Stimulated activated CD4-positive, alpha-beta T cell treated with anti-CD3 and anti-CD28 coated beads, TNF-alpha, amount 100 ng/mL, for 4 hours (primary cell): ENCODE results near the gene CLN5.

Experiments
- DNase-seq, 3 experiments: peaks; one replicate each; pipeline ENCODE4 v3.0.0-alpha.2; 2020; ENCODE audit warnings: low read depth in 3 of 3

Gene CLN5

GRCh38 chr13:77016888-77017623 is 25.2 kb downstream of the CLN5 start:
- no peak for DNase-seq

GRCh38 chr13:77019756-77020155 is 27.9 kb downstream of the CLN5 start:
- no peak for DNase-seq

GRCh38 chr13:77022341-77022740 is 30.5 kb downstream of the CLN5 start:
- DNase-seq: no peak

DNA sequence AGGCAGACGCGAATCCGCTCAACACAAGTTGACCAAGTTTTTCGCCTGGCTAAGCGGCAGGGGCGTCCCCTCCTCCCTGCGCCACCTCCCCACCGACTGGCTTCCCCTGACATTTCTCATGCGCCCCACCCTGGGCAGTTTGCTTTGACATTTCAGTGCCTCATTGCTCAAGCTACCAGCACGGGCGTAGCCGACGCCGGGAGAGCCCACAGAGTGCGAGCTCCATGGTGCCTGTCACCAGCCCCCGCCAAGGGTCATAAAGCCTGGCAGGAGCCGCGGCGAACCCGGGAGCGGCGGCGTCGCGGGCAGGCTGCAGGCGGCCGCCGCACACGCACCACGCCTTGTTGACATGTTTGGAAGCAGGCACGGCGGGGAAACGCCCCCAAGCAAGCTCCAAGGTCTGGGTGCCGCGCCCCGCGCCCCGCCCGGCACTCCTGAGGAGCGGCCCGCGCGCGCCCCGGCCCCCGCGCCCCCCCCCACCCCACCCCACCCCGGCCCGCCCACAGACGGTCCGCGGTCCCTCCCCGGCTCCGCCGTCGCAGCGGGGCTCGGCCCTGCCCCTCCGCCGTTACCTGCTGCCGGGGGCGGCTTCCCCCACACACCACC is 34.5 kb downstream of the CLN5 start:
- peak; percentile 54 to 59 (median 54) for DNase-seq

DNA sequence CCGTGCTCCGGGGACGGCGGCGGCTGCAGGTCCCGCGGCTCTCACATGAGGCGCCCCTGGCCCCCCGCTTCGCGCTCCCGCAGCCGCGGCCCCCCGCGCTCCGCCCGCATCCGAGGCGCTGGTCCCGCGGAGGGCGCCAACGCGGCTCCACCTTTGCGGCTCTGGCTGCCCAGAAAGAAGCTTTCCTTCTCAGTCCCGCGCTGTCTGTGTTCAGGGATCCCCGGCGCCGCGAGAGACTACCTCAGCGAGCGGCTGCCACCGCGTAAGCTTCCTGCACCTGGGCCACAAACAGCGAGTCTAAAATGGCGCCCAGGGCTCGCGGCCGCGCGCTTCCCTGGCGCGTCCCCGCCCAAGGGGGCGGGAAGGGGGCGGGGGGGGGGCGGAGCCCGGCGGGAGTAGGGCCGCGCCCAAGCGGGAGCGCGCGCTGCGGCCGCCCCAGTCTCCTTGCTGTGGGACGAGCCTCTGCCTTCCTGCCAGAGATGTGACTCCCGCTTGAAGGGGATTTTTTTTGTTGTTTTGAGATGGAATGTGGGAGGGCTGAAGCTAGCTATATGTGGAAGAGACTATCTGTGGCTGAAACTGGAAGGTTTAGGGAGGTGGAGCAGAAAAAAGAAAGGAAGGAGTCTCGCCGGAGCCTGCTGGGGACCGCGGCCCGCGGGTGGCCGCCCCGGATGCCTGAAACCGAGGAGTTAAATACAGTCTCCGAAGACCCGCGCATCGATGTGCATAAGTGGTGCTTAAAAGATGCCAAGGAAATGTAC is 35.2 kb downstream of the CLN5 start, which contains the start of gene FBXL3:
FBXL3 (minus strand) TSS at position 299 of the 761 bp plus-strand sequence. CDS start 5,299 bp downstream, outside the sequence.
- peak; percentile 63 to 76 (median 67) for DNase-seq

DNA sequence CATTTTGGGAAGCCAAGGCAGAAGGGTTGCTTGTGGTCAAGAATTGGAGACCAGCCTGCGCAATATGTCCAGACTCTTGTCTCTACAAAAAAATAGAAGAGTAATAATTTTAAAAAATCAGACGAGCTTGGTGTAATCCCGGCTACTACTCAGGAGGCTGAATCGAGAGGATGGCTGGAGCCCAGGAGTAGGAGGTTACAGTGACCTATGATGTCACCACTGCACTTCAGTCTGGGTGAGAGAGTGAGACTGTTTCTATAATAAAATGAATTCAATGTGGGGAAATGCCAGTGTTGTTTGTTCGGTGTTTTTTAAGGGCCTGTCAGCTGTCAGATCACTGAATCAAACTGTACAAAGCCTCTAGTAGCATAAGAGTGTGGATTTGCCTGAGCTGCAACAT is 36.3 kb downstream of the CLN5 start:
- DNase-seq: no peak

- no peak for DNase-seq
These were observed 37.6 kb downstream of the CLN5 start for GRCh38 chr13:77029436-77029835.

DNA sequence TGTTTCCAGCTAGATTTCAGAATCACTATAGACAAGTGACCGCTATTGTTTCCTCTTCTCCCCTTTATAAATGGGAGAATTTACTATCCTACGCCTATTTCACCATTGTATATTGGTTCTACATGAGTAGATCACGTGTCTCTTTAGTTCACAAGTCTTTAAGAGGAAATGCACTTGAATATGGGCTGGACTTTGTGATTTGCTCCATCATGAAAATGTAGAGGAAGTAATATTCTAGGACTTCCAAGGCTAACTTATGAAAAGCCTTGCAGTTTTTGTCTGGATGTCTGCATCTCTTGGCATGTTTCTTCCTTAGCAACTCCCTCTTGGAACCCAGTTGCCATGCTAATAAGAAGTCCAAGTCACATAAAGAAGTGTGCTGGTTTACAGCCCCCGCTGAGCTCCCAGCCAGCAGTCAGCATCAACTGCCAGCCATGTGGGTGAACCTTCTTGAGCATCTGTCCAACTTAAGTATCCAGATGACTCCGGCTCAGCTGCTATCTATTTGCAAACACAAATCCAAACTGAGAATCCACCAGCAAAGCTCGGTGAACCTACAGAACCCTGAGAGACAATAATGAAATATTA is 39.9 kb downstream of the CLN5 start:
- DNase-seq: no peak

DNA sequence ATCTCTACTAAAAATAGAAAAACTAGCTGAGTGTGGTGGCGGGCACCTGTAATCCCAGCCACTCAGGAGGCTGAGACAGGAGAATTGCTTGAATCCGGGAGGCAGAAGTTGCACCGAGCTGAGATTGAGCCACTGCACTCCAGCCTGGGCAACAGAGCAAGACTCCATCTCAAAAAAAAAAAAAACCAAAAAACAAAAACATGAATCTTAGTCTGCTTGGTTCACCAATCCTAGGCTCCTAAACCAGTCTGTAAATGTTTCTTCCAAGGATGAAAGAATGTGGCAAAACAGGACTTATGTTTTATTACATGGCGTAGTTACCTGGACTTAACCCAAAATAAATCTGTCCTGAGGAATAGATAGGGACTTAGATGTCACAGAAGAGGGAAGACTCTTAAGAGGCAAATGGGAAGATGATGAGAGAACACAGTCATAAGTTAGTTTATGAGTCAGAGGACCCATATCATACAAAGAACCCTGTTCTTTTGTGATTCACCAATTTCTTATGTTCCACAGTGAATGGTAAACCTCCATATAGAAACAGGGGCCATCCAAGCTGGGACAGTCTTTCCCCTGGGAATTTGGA is 41.9 kb downstream of the CLN5 start:
- DNase-seq: no peak

- DNase-seq: no peak
These were observed 43.0 kb downstream of the CLN5 start for GRCh38 chr13:77034881-77035280.

DNA sequence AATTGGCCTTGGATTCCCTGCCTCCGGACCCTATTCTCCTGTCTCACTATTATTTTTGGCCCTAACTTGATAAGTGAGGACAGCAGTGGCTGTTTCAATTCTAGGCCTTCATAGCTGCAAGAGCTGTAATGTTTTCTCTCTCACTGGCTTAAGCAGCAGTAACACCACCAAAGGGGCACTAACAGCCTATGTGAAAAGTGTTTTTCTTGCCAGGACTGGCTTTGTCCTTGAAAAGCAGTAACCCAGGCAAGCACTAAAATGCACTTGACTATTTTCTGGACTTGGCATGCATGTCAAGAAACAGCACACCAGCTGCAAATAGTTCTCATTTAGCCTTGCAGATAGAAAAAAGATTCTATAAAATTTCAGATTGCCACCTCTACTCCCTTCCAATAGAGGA is 44.4 kb downstream of the CLN5 start:
- no peak for DNase-seq

GRCh38 chr13:77038907-77039480 is 47.1 kb downstream of the CLN5 start:
- DNase-seq: no peak

DNA sequence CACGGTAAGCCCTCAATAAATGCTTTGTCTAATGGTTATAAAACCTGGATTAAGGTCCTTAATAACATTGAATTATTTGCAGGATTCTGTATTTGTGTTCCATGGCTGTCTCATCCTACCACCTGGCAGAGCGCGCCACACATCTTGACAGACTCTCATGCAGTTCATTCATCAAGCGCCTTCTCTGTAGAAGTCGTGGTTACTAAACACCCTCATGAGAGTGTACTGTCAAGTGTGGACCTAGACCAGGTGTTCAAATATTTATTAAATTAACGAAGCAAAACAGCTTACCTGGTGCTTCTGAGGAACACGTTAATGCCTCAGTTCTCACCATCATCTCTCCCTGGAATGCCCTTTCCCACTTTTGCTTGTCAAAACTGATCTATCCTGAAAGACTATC is 48.2 kb downstream of the CLN5 start:
- DNase-seq: no peak

GRCh38 chr13:77040835-77041234 is 49.0 kb downstream of the CLN5 start:
- DNase-seq: no peak

DNA sequence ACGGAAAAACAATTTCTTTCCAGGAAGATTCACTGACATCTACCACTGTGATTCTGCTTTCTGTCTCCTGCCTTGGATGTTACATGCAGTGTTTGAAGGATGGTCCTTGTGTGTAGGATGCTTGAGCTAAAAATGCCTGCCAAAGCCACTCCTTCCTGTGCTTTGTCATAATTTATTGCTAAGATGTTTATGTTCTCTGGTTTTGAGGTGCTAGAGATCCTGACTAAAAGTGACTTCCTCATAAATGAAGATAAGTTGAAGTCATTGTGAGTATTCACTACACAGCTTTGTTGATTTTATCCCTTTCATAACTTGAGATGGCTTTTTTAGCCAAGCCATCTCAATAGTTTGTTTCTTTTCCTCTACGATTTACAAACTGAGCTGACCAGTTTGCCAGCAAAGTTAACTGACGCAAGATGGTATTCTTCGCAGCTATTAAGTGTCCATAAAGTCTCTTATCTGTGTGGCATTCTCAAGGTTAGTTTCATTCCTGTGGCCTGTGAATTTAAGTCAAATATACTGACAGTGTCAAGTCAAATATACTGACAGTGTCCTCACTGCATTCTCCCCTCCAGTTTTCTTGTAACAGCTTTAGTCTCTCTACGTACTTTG is 50.8 kb downstream of the CLN5 start:
- no peak for DNase-seq

DNA sequence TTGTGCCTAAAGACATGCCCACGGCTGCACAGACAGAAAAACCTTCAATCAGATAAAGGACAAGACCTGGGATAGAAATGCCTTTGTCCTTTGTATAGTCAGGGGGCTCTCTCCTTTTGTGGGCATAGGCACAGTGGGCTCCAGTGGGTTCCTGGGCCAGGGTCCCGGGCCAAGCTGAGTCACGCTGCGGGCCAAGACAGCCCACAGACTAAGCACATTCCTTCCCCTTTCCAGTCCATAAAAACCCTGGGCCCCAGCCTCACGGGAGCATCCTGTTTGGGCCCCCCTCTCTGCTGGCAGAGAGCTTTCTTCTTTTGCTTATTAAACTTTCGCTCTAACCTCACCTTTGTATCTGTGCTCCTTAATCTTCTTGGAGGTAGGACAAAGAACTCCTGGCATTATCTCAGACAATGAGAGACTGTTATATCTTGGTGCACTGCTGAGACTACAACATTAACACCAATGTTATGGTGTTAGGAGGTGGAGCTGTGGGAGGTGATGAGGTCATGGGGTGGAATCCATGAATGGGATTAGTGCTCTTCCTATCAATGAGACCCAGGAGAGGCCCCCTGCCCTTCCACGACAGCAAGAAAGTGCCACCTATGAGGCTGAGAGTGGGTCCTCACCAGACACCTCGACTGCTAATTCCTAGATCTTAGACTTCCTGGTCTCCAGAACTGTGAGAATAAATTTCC is 55.9 kb downstream of the CLN5 start:
- DNase-seq: no peak

DNA sequence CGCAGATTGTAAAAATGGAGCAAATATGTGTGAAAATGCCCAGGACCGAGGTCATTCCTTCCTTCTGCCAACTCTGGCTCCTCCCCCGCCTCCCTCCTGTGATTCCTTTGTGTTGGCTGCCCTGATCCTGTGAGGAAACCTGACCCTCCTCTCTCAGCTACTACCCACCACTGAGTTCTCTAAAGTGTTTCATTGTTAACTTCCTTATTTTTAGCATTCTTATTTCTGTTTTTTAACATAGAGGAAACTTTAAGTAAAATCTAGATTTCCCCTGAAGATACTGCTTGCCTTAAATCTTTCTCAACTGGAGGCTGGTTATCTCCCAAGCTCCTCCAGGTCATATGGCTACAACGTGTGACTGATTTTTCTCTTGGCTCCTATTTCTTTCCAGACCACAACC is 56.8 kb downstream of the CLN5 start:
- no peak for DNase-seq

DNA sequence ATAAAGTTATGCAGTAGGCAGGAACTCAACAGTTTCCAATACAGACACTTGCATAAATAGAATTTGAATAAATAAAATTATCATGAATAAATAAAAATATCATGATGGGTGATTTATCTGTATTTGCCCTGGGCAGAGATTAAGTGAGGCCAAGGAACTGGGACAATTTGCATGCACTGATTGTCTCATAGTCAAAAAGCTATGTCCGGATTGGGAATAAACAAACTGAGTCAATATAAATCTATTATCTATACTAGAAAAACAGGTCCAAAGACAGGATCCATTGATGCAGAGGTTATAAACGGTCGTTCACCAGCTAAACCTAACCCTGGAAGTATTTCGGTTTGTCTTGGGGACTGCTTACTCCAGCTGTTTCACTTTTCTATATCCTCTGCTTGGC is 61.3 kb downstream of the CLN5 start:
- DNase-seq: no peak
